ENCODE data around the gene CCNY.
"Not testable (repeated sequence)": the region's sequence is repeated elsewhere in the genome, so short reads cannot be mapped to it uniquely, and the experiment has no call there.

DNA sequence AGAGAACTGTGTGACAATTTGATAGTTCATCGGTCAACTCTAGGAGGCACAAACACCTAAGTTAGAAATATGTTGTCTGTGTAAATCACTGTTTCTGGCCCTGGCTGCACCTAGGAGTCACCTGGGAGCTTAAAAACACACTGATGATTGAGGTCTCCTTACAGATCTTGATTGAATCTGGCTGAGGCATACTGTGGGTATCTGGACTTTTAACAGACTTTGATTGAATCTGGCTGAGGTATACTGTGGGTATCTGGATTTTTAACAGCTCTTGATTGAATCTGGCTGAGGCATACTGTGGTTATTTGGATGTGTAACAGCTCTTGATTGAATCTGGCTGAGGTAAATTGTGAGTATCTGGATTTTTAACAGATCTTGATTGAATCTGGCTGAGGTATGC is 181.9 kb downstream of the CCNY start:
- TF ChIP-seq CTCF, POLR2A (IDR thresholded peaks at IDR 0.05): not testable (repeated sequence)

Measured in Peyer's patch (tissue), 4 donors.